Osteoblast (primary cell): Measurements from ENCODE around the gene WDR37. TPM values are rescaled to one million over a fixed set of nuclear protein-coding genes. Genes with fewer than 3 reads are reported as not detected.
"Not testable (repeated sequence)": the region's sequence is repeated elsewhere in the genome, so short reads cannot be mapped to it uniquely, and the experiment has no call there.

ENCODE experiments used
- DNase-seq: peaks from one replicate; pipeline ENCODE4 v3.0.0; 2011; ENCODE audit warnings: low spot score, mixed read lengths; ENCODE audit not compliant: insufficient read length; ENCODE audit errors: missing footprints
- H2AFZ ChIP-seq: 2 replicates; pipeline ENCODE4 v1.6.0; 2011; ENCODE audit warnings: mild to moderate bottlenecking, low read length
- H3K27ac ChIP-seq: 2 replicates; pipeline ENCODE4 v1.5.1; 2011; ENCODE audit warnings: mild to moderate bottlenecking, low read depth, low read length, moderate library complexity
- H3K27me3 ChIP-seq: 2 replicates; pipeline ENCODE4 v1.6.0; 2012; ENCODE audit warnings: mild to moderate bottlenecking, control low read depth, inconsistent platforms, low read length, moderate library complexity; ENCODE audit not compliant: insufficient read depth
- H3K36me3 ChIP-seq: 2 replicates; pipeline ENCODE4 v1.5.1; 2011; ENCODE audit warnings: mild to moderate bottlenecking, low read length, control low read depth, moderate library complexity; ENCODE audit not compliant: insufficient read depth
- H3K4me1 ChIP-seq: 2 replicates; pipeline ENCODE4 v1.5.1; 2011; ENCODE audit warnings: mild to moderate bottlenecking, low read length, control low read depth, moderate library complexity; ENCODE audit not compliant: insufficient read depth
- H3K4me2 ChIP-seq: 2 replicates; pipeline ENCODE4 v1.6.0; 2011; ENCODE audit warnings: mild to moderate bottlenecking, low read length; ENCODE audit not compliant: insufficient read depth
- H3K4me3 ChIP-seq: fragments of 200-600 bp; sonication (generic); 3 replicates; pipeline ENCODE4 v1.5.1; 2012; ENCODE audit warnings: mild to moderate bottlenecking, low read length, inconsistent platforms; ENCODE audit not compliant: insufficient read depth
- H3K79me2 ChIP-seq: 2 replicates; pipeline ENCODE4 v1.6.0; 2012; ENCODE audit warnings: mild to moderate bottlenecking, low read length, control low read depth, inconsistent platforms; ENCODE audit not compliant: insufficient read depth
- H3K9me3 ChIP-seq: 2 replicates; pipeline ENCODE4 v1.5.1; 2011; ENCODE audit warnings: low read depth, low read length, control low read depth
- H4K20me1 ChIP-seq: 2 replicates; pipeline ENCODE4 v1.6.0; 2012; ENCODE audit warnings: mild to moderate bottlenecking, low read length, control low read depth; ENCODE audit not compliant: insufficient read depth
- CTCF ChIP-seq: IDR thresholded peaks from 2 replicates; pipeline ENCODE4 v1.5.1; 2011; ENCODE audit warnings: mild to moderate bottlenecking, low read depth, low read length, moderate library complexity; ENCODE audit errors: extremely low read depth
- total RNA-seq: library from RNA; depleted of rRNA; stranded (reverse); fragments of >200 nt; gene quantifications from 2 replicates; pipeline ENCODE4 v1.2.3, GENCODE V29; 2012

The WDR37 gene
- total RNA-seq, result 18.8 and 20.6 TPM in 2 replicates

- no peaks in the 10 kb centered on the region for H3K9me3 ChIP-seq
- peak; percentile 98 for DNase-seq
- H3K27ac ChIP-seq, result peak within 1 kb of the TSS; percentile 96
- peaks cover 92% of the 10 kb centered on the region for H3K79me2 ChIP-seq
- no peak for TF ChIP-seq CTCF
- peak within 1 kb of the TSS; percentile 72 for H3K4me2 ChIP-seq
- H3K27me3 ChIP-seq, result no peaks in the 10 kb centered on the region
- peaks cover 25% of the 10 kb centered on the region for H3K4me1 ChIP-seq
- peaks cover 7% of the 10 kb centered on the region for H3K36me3 ChIP-seq
- H3K4me3 ChIP-seq, result peak within 1 kb of the TSS; percentile 96
- peaks cover 22% of the 10 kb centered on the region for H4K20me1 ChIP-seq
- peak within 1 kb of the TSS; percentile 90 for H2AFZ ChIP-seq
Observed at GRCh38 chr10:1056326-1057105, at the start of gene WDR37. TSS of gene WDR37 (plus strand) at chr10:1056385. CDS start at chr10:1072156, 15,771 bp downstream.

- TF ChIP-seq CTCF, result no peak
- Histone ChIP-seq H3K4me3 (no peak overlapping the region), H3K4me1 (no peaks in the 10 kb centered on the region), H3K79me2 (peaks cover 47% of the 10 kb centered on the region), H3K36me3 (peaks cover 93% of the 10 kb centered on the region), H3K4me2 (no peak overlapping the region), H3K27me3 (no peaks in the 10 kb centered on the region), H2AFZ (no peak overlapping the region), H4K20me1 (peaks cover 36% of the 10 kb centered on the region), H3K27ac (no peak overlapping the region), H3K9me3 (peaks cover 3% of the 10 kb centered on the region)
- no peak for DNase-seq
Observed at GRCh38 chr10:1006573-1006972, 49.6 kb upstream of the WDR37 start.

GRCh38 chr10:1007583-1007982, 48.6 kb upstream of the WDR37 start:
- Histone ChIP-seq H3K4me3 (no peak overlapping the region), H3K79me2 (peaks cover 37% of the 10 kb centered on the region), H4K20me1 (peaks cover 31% of the 10 kb centered on the region), H3K9me3 (no peaks in the 10 kb centered on the region), H3K27me3 (no peaks in the 10 kb centered on the region), H3K27ac (no peak overlapping the region), H2AFZ (no peak overlapping the region), H3K36me3 (peaks cover 93% of the 10 kb centered on the region), H3K4me1 (no peaks in the 10 kb centered on the region), H3K4me2 (no peak overlapping the region)
- TF ChIP-seq CTCF, result no peak
- DNase-seq, result no peak

GRCh38 chr10:1009071-1009494, 47.1 kb upstream of the WDR37 start:
- Histone ChIP-seq H3K4me1 (no peaks in the 10 kb centered on the region), H3K9me3 (no peaks in the 10 kb centered on the region), H3K4me3 (no peak overlapping the region), H3K27me3 (no peaks in the 10 kb centered on the region), H3K27ac (no peak overlapping the region), H4K20me1 (peaks cover 18% of the 10 kb centered on the region), H3K36me3 (peaks cover 87% of the 10 kb centered on the region), H3K4me2 (no peak overlapping the region), H3K79me2 (peaks cover 24% of the 10 kb centered on the region), H2AFZ (no peak overlapping the region)
- no peak for DNase-seq
- no peak for TF ChIP-seq CTCF

GRCh38 chr10:1009947-1010346, 46.2 kb upstream of the WDR37 start:
- H3K36me3 ChIP-seq, result peaks cover 87% of the 10 kb centered on the region
- peaks cover 16% of the 10 kb centered on the region for H3K79me2 ChIP-seq

More at GRCh38 chr10:1009947-1010346, 46.2 kb upstream of the WDR37 start:
- not testable (repeated sequence) for H3K4me1 ChIP-seq, H3K9me3 ChIP-seq, H2AFZ ChIP-seq, H3K27me3 ChIP-seq, DNase-seq, H3K4me2 ChIP-seq, H3K27ac ChIP-seq, H3K4me3 ChIP-seq
- H4K20me1 ChIP-seq, result peaks cover 11% of the 10 kb centered on the region
